GM18909 (cell line): ENCODE measurements around the gene ANKS3.
"Not testable (repeated sequence)": the region's sequence is repeated elsewhere in the genome, so short reads cannot be mapped to it uniquely, and the experiment has no call there.

Source experiments
- ATAC-seq: cut with Tn5 transposase; IDR thresholded peaks from one replicate; pipeline ENCODE4 v1.9.1; 2021; ENCODE audit warnings: mild to moderate bottlenecking; ENCODE audit not compliant: unreplicated experiment, poor library complexity

Gene ANKS3

DNA sequence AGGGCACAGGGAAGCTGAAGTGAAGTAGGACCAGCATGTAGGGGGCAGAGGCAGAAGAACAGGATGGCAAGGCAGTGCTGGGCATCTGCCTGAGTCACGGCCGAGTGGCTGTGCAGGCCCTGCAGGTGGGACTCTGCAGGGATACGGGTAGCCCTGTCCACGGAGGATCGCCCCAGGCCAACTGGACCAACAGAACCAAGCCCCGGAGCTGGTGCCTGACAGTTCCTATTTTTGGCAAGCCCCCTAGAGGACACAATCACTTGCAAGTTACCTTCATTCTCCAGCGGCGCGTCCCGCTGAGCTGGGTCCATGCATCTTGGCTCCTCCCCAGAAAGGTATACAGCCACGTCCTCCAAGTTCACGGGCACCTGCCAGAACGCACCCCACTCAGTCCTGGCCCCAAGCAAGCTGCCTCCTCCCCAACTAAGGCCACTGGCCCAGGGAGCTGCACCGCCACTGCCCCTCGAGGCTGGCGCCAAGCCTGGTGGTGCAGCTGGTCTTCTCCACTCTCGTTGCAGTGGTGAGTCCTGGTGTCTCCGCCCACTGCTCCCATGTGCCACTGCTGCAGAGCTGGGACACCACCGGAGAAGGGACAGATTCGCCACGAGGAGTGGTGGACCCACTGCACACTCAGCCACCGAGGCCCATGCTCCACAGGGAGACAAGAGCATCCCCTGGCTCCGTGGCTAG lies 26.3 kb upstream of the ANKS3 start:
- no peak for ATAC-seq

DNA sequence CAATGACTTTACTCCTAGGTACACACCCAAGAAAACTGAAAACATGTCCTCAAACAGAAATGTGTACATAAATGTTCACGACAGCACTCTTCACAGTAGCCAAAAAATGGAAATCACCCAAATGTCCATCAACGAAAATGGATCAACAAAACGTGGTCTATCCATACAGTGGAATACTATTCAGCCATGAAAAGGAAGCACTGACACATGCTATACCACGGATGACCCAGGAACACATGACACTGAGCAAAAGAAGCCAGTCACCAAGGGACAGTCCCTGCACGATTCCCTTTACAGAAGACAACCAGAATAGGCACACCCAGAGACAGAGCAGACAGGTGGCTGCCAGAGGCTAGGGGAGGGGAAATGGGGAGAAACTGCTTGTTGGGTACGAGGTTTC lies 21.6 kb upstream of the ANKS3 start:
- ATAC-seq: no peak

DNA sequence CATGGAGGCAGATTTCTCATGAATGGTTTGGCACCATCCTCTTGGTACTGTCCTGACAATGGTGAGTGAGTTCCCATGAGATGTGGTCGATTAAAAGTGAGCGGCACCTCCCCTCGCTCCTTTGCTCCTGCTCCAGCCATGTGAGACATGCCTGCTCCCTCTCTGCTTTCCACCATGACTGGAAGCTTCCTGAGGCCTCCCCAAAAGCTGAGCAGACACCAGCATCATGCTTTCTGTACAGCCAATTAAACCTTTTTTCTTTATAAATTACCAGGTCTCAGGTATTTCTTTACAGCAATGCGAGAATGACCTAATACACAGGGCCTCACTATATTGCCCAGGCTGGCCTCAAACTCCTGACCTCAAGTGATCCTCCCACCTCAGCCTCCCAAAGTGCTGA lies 20.8 kb upstream of the ANKS3 start:
- ATAC-seq: no peak

DNA sequence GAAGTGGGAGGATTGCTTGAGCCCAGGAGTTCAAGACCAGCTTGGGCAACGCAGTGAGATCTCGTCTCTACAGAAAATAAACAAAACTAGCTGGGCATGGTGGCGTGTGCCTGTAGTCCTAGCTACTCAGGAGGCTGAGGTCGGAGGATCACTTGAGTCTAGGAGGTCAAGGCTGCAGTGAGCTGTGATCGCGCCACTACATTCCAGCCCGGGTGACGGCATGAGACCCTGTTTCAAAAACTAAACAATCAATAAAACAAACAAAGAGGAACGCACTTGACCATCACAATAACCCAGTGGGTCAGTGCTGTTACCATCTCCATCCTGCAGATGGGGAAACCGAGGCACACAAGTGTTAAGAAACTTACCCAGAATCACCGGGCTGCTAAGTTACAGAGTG lies 19.2 kb upstream of the ANKS3 start:
- no peak for ATAC-seq

DNA sequence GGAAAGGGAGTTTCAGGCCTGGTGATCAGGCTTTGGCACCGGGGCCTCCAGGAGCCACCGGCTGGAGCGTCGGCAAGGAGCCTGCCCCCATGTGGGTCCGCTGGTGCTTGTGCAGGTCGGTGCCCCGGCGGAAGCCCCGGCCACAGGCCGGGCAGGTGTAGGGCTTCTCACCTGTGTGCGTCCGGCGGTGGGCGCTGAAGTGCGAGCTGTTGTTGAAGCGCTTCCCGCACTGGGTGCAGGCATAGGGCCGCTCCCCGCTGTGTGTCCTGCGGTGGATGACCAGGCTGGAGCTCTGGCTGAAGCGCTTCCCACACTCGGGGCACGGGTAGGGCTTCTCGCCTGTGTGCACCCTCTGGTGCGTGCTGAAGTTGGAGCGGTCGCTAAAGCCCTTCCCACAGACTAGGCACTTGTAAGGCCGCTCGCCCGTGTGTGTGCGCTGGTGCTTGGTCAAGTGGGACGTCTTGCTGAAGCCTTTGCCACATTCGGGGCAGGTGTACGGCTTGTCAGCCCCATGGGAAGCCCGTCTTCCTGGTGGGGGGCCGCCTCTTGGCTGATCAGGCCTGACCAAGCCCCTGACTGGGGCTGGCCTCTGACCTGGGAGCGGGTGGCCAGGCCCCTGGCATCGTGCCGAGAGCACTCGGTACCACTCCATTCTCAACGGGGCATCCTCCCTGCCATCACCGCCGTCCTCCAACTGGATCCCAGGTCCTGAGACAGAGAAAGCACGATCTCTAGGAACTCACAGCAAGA lies 18.5 kb upstream of the ANKS3 start:
- ATAC-seq: no peak

DNA sequence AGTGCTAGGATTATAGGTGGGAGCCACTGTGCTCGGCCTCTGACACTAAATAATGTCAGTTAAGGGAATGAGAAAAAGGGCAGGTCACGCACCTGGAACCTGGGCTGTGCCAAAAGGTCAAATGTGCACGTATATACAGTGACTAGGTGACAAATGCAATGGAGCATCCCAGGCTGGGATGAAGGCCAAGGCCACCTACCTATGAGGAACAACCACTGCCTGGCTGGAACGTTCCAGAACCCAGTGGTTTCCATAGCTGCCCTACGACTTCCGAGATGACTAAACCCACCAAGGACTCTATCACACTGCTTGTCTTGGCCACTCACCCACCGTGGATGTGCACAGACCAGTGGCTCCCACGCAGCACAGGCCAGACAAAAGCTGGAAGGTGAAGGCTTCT lies 16.8 kb upstream of the ANKS3 start:
- ATAC-seq: no peak

DNA sequence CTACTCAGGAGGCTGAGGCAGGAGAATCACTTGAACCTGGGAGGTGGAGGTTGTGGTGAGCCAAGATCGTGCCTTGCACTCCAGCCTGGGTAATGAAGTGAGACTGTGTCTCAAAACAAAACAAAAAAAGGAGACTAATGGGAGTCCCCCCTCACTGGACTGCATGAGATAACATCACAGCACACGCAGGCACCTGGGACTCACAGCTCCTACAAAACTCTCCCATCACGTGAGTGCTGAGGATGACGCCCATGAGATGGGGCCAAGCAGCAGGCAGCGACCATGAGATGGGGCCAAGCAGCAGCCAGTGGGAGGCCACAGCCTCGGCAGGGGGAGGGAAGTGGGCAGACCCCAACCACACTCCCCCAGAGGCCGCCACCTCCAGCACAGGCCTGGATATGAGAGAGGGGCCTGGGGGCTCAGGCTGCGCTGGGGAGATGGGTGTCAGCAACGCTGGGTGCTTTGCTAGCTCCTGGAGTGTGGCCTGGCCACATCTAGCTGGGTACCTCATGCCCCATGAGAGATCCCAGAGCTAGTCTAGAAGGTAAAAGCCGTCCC lies 15.7 kb upstream of the ANKS3 start:
- ATAC-seq: no peak

DNA sequence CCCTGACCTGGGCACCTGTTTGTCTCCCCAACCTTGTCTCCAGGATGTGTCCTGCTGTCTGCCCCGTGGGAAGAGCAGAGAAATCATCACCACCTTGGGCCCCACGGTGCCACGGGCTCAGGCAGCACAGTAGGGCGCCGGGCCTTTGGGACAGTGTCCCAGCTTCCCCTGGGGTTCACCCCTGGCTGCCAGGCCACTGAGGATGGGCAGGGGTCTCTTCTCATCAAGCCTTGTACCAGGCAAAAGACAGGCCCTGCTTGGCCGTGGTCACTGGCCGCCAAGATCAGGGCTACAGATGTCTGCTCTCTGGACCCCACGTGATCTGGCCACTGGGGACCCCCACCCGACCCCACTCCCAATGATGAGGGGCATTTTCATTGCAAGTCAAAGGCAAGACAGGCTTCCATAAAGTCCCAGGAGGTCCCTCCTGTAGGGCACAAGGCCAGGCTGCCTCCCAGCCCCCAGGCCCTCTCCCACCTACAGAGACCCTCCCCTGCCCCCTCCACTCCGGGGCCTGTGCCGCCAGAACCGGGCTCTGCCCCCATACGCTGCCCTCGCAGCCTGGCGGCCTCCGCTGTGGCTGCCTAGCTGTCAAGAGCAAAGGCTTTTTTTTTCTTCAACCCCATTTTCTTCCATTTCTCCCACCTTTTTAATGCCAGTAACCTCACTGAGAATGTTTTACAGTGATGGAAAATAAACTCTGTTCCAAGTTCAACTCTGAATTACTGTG lies 14.8 kb upstream of the ANKS3 start:
- no peak for ATAC-seq

DNA sequence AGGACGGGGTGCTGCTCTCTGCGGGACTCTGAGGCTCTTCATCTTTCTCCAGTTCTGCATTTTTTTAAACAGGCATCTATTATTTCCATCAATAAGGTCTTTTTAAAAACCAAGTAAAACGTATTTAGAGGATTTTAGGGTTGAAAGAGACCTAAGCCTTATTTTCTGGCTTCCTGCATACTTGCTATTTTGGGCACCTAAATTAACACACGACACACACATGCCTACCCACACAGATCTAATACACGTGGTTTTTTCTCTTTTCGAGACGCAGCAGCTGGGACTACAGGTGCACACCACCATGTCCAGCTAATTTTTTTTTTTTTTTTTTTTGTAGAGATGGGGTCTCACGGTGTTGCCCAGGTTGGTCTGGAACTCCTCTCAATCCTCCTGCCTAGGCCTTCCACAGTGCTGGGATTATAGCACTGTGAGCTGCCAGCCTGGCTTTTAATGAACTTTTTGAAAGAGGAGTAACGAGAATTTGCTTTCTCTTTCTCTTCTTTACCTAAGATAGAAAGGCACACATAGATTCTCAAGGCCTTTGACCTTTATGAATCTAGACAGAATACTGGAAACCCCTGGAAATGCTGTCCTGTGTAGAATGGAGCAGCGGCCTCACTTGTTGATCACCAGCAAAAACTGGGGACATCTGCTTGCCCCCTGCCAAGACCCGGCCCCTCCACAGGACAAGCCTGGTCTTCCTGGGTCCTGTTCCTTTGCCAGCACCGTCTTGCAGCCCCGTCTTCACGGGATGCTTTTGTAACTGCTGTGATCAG lies 14.0 kb upstream of the ANKS3 start:
- ATAC-seq: no peak

DNA sequence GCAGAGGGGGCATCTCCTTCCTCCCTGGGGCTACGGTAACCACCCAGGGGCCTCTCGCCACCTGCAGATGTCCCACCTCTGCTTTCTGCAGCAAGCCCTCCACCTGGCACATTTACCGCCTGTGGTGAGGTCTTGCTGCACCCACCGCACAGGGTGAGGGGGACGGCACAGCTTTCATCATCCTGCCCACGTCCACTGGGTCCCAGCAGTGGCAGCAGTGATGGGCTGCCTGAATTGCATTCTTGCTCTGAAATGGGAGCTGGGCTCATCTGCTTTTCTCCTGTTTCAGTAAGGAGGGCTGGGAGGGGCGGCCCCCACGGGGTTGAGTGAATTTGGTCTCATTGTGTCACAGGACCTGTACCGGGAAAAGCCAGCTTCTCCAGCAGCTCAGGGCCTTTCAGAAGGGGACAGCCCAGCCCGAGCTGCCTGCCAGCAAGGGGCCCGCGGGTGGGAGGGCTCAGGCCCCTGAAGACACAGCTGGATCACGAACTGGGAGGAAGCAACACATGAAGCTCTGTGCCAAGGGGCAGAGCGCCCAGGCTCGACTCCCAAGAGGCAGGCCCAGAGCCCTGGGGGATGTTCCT lies 13.0 kb upstream of the ANKS3 start:
- ATAC-seq: no peak

DNA sequence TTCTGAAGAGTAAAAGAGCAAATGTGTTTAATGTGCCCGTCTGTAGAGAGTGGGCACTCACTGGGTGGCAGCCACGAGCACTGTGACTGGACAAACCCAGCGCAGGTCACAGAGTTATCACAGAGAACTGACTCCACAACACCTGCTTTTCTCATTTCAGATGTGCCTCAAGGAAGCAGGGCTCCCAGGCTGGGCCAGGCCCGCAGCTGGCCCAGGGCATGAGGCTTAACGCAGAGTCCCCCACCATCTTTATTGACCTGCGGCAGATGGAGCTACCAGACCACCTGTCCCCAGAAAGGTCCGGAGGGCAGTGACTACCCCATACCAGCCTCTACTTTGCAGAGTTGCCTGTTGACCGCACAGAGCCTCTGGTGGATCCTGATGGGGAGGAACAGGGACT lies 12.1 kb upstream of the ANKS3 start:
- no peak for ATAC-seq

DNA sequence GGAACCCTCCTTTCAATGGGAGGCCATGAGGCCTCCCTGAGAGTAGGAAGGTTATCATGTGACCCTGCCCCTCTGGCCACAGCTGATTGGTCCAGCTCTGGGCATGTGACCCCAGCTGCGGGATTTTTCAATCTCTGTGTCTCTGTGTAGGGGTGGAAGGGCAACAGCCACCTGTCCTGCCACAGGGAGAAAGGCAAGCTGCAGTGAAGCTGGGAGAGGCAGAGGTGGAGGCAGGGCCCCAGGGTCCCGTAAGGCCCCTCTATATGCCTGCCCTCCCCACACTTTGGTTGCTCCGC lies 11.2 kb upstream of the ANKS3 start:
- ATAC-seq: no peak

DNA sequence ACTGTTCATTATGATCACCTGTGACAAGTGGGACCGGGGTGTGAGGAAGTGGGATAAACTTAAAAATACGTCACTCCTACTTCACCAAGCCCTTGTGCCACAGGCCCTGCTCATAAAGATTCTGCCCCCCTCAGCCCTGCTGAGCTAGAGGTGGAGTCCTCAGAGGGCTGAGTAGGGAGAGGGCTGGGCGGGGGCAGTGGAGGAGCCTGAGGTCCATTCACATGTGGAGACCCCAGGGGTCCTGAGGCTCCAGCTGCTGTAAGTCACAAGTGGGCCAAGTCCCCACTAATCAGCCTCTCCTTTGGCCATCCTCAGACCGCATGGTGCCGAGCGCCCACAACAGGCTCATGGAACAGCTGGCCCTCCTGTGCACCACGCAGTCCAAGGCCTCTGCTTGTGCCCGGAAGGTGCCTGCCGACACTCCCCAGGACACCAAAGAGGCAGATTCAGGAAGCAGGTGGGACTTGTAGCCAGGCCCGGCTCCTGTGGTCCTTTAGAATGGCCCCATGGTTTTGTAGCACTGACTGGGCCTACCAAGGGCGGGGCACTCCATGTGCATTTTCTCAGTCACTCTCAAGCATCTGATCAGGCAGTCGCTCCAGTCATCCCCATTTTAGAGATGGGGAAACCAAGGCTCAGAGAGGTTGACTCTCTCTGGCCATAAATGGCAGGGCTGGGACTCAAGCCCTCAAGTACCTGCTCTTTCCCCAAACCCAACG lies 10.6 kb upstream of the ANKS3 start:
- ATAC-seq: no peak

DNA sequence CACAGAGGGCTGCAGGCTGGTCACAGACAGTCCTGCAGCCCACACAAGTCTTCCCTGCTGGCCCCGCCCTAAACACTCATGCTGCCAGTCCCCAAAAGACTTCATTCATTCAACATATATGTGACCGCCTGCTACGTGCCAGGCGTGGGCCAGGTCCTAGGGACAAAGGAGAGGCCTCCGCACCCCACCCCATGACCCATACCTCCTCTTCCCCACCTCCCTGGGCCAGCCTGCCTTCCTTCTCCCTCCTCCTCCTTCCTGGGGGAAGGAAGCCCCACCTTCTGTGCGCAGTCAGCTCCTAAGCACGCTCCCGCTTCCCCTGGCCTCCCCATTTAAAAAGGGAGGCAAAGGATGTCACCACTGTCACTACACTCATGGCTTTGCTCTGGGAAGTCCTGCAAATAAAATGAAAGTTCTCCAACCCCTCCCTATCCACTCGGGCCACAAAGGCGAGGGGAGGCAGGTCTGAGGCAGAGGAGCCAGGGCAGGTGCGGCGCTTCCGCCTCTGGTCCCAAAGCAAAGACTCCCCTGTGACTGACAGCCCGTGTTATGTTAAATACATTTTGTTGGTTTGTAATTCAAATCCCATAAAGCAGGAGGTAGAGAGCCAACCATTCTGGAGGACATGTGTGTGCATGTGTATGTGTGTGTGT lies 9.3 kb upstream of the ANKS3 start:
- no peak for ATAC-seq

DNA sequence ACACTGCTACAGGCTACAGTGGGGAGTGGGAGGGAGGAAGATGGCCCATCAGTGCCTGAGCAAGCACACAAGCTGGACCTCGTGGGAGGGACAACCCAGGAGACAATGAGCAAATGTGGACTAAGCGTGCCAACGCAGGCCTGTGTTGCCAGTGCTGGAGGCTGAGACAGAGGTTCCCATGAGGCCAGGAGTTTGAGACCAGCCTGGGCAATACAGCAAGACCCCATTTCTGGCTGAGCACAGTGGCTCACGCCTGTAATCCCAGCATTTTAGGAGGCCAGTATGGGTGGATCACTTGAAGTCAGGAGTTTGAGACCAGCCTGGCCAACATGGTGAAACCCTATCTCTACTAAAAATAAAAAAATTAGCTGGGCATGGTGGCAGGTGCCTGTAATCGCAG lies 4.3 kb upstream of the ANKS3 start:
- ATAC-seq: not testable (repeated sequence)

DNA sequence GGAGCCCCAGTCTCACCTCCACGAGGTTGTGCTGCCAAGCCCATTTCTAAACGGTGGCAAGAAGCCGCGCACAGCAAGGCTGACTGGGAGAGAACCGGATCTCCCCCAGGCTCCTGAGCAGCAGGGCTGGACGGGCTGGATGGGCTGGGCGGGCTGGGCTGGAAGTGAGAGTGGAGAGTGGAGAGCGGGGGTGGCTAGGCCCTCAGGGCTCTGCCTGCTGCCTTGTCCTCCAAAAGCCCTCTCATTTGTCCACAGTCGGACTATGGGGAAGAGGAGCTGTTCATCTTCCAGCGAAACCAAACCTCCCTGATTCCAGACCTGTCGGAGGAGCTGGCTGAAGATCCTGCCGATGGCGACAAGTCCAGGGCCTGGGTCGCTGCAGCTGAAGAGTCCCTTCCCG lies 3.5 kb upstream of the ANKS3 start:
- ATAC-seq: no peak

DNA sequence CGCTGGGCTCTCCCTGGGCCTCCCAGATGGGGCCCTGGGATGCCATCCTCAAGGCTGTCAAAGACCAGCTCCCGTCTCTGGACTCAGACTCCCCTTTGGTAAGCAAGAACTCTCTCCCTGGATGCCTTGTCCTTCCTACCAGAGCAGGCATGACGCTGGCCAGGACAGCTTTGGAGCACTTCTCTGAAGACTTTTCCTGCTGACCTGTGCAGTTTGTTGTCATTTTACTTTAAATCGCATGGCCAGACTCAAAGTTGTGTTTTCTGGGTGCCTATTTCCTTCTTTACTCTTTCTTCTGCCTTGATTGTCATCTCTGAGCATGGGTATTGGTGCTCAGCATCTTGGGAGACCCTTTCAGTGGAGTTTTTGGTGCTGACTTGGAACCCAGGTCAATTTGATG lies 2.5 kb upstream of the ANKS3 start:
- ATAC-seq: no peak

DNA sequence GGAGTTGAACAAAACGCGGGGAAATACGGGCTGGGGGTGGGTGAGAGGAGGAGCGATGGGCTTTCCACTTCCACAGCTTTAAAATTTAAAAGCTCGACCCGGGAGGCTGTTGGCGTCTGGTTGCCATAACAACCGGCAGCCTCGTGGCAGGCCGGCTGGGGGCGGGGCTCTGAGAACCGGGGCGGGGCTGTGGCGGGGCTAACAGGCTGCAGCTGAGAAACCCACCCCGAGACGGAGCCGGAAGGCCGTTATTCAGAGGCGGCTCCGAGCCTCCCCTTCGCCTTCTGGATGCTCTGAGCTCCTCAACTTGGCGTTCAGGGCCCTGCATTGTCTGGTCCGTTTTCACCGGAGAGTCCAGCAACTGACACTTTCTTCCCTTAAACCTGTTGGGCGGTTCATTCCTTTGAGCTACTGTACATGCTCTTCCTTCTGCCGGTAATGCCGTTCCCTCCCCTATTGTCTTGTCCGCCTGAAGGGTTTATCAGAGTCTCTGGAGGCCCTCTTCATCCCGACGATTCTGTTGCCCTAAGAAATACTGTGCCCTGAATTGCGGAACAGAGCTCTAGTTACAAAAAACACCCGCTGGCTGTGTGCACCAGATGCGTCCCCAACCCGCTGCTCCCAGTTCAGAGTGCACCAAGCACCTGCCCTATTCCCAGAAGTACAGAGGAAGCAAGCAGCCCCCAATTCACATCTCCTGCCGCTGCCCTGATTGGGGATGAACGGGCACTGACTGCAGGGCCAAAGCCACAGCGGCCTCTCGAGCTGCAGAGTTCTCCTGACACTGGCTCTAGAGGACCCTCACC lies 862 bp upstream of the ANKS3 start:
- ATAC-seq: peak; percentile 53

DNA sequence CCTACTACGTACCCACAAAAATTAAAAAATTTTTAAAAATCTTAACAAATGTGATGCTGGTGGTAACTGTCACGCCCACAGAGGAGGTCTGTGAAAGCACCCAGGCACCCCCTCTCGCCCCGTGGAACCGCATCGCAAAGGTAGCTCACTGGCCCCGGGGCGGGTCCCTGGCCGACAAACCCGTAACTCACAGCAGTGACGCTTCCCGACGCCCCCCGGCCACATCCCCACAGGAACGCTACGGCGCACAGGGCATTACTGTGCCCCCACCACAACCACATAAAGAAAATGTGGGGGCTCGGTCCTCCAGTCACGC lies 366 bp downstream of the ANKS3 start:
- peak; percentile 13 for ATAC-seq
